Measurements from ENCODE around the gene UQCRC1.

DNA sequence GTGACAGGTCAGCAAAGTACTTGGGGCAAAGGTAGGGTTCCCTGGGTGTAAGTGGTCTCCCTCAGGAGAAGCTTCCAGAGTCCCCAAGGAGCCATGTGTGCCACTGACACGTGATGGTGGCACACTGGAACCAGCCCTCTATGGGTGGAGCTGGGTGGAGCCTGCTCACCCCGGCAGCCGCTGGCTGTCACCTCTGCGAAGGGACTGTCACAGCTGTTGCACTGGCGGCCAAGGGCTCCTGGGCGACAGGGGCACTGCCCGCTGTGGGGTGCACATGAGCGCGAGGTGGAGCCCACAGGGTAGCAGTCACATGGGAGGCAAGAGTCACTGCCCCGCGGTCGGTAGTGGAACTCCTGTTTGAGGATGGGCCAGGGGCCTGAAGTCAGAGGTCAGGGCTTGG, 41.3 kb upstream of the UQCRC1 start:
- TF ChIP-seq, protein P1, sequence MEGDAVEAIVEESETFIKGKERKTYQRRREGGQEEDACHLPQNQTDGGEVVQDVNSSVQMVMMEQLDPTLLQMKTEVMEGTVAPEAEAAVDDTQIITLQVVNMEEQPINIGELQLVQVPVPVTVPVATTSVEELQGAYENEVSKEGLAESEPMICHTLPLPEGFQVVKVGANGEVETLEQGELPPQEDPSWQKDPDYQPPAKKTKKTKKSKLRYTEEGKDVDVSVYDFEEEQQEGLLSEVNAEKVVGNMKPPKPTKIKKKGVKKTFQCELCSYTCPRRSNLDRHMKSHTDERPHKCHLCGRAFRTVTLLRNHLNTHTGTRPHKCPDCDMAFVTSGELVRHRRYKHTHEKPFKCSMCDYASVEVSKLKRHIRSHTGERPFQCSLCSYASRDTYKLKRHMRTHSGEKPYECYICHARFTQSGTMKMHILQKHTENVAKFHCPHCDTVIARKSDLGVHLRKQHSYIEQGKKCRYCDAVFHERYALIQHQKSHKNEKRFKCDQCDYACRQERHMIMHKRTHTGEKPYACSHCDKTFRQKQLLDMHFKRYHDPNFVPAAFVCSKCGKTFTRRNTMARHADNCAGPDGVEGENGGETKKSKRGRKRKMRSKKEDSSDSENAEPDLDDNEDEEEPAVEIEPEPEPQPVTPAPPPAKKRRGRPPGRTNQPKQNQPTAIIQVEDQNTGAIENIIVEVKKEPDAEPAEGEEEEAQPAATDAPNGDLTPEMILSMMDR (IDR thresholded peaks at IDR 0.05; ENCODE audit: poor library complexity) = no peak
- no peak for TF ChIP-seq EZH2 (IDR thresholded peaks at IDR 0.05; ENCODE audit: borderline replicate concordance)
